Measurements from ENCODE around the gene MT1M. TPM values are rescaled to one million over a fixed set of nuclear protein-coding genes. Genes with fewer than 3 reads are reported as not detected.

The MT1M gene
- total RNA-seq, 1 experiment from 2014 or later, result 0.39 TPM

DNA sequence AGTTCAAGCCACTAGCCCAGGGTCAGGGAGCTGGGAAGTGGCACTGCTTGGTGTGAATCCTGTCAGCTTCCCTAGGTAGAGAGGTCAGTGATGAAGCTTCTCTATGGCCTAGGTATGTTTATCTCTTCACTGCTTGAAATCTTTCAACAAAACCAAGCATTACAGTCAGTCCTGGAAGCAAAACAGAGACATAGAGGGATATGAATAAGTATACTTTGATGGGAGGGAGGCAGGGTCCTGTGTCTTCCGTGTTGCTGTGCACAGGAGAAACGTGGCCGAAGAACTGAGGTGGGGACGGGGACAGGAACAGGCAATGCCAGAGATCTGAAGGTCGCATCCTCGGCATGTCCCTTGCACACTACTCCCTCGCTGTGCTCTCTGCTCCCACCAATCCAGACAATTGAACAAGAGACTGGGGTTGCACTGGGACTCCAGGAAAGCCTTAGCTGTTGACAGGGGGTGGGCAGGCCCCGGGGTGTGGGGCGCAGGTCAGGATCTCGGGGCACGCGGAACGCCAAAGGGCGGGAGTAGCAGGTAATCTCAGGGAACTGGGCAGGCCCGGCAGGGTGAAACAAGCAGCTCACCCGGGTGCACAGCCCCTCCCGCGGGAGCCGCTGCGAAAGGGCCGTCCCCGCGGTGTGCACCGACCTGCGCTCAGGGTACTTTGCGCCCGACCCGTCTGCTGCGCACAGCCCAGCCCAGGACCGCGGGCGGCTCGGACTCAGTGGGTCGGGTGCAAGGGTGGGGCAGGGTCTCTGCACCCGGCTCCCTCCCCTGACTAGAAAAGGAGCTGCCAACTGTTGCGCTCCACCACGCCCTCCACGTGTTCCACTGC, 36.8 kb downstream of the MT1M start, which contains the start of gene MT1H:
Gene MT1H, plus strand, starts transcription at position 810 of the 835 bp plus-strand sequence. CDS start 71 bp downstream, outside the sequence.
- H3K4me2 ChIP-seq (ENCODE audit: low read length), result no peak within 1 kb of the TSS
- H3K79me2 ChIP-seq (ENCODE audit: insufficient read depth, low read length), result no peaks in the 10 kb centered on the region
- no peaks in the 10 kb centered on the region for H3K9me3 ChIP-seq (ENCODE audit: control insufficient read depth in 1 of 2, insufficient read depth in 1 of 2, low read depth in 1 of 2, low read length in 2 of 2)
- ChIA-PET RAD21 (ENCODE audit: low non-redundant PET in 1 of 2, low total read pairs in 2 of 2, uncharacterized antibody in 2 of 2, unreplicated experiment in 2 of 2) (no interaction called here), POLR2A (no interaction called here), CTCF (no interaction called here)
- intact Hi-C loops (cut with micrococcal nuclease), result no loop called here
- DNase-seq (ENCODE audit: low read depth, low spot score) (no peak), ATAC-seq (no peak)
- no peak within 1 kb of the TSS for H3K27ac ChIP-seq (ENCODE audit: low read depth, low read length)
- H3K4me1 ChIP-seq (ENCODE audit: control insufficient read depth in 1 of 2, insufficient read depth in 2 of 2, low read length in 2 of 2), result no peaks in the 10 kb centered on the region
- no peaks in the 10 kb centered on the region for H3K9me2 ChIP-seq (ENCODE audit: insufficient read depth)
- no peak within 1 kb of the TSS for H3K4me3 ChIP-seq (replicated peaks in 1 of 2; ENCODE audit: low read depth in 1 of 2, low read length in 2 of 2)
- no peak within 1 kb of the TSS for H3K9ac ChIP-seq (ENCODE audit: low read length)
- H4K20me1 ChIP-seq (ENCODE audit: insufficient read depth), result no peaks in the 10 kb centered on the region
- BruUV-seq (replicated peaks), result no TSS peak
- TF ChIP-seq RAD21 (IDR thresholded peaks at IDR 0.05; ENCODE audit: low read depth) (no peak), CBX3 (IDR thresholded peaks at IDR 0.05; ENCODE audit: low read depth) (no peak), EZH2phosphoT487 (IDR thresholded peaks at IDR 0.05; ENCODE audit: borderline replicate concordance) (no peak)
- no peaks in the 10 kb centered on the region for H3K27me3 ChIP-seq (ENCODE audit: insufficient read depth, low read length)
- no peak within 1 kb of the TSS for H2AFZ ChIP-seq (ENCODE audit: low read depth, low read length, poor library complexity, severe bottlenecking)
- no peaks in the 10 kb centered on the region for H3K36me3 ChIP-seq (ENCODE audit: control insufficient read depth in 1 of 2, insufficient read depth in 2 of 2, low read length in 2 of 2)

DNA sequence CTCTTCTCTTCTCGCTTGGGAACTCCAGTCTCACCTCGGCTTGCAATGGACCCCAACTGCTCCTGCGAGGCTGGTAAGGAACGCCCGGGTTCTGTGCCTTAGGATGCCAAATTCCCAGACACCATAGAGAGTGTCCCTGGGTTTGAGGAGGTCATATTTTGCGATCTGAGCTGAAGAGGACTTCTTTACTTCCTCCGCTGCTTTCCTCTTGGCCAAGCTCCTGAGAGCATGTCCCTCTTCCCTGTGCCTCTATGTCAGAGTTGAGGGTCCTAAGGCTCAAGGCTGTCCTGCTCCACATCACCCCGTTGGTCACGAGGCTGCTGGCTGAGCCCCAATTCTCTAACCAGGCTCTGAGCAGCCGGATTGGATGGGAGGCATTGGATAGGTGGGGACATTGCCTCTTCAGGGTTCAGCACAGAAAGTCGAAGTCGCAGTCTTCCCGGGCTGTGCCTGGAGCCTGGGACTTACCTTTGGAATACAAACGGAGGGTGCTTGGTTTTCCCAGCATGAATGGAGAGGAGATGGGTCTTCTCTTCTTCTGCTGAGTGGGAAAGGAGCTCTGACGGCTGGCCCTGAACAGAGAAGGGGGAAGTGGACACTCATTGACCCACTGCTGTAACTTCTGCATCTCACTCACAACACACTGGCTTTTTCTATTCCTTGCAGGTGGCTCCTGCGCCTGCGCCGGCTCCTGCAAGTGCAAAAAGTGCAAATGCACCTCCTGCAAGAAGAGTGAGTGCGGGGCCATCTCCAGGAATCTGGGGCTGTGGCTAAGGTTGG, 37.6 kb downstream of the MT1M start:
- ChIA-PET RAD21 (ENCODE audit: low non-redundant PET in 1 of 2, low total read pairs in 2 of 2, uncharacterized antibody in 2 of 2, unreplicated experiment in 2 of 2) (no interaction called here), CTCF (no interaction called here), POLR2A (no interaction called here)
- intact Hi-C loops (cut with micrococcal nuclease), result no loop called here
- no peaks in the 10 kb centered on the region for H3K36me3 ChIP-seq (ENCODE audit: control insufficient read depth in 1 of 2, insufficient read depth in 2 of 2, low read length in 2 of 2)
- H3K9me2 ChIP-seq (ENCODE audit: insufficient read depth), result no peaks in the 10 kb centered on the region
- H3K9ac ChIP-seq (ENCODE audit: low read length), result no peak overlapping the region
- H4K20me1 ChIP-seq (ENCODE audit: insufficient read depth), result no peaks in the 10 kb centered on the region
- H2AFZ ChIP-seq (ENCODE audit: low read depth, low read length, poor library complexity, severe bottlenecking), result no peak overlapping the region
- no peak overlapping the region for H3K4me3 ChIP-seq (replicated peaks in 1 of 2; ENCODE audit: low read depth in 1 of 2, low read length in 2 of 2)
- H3K4me2 ChIP-seq (ENCODE audit: low read length), result no peak overlapping the region
- no peaks in the 10 kb centered on the region for H3K79me2 ChIP-seq (ENCODE audit: insufficient read depth, low read length)
- no peak overlapping the region for H3K27ac ChIP-seq (ENCODE audit: low read depth, low read length)
- H3K27me3 ChIP-seq (ENCODE audit: insufficient read depth, low read length), result no peaks in the 10 kb centered on the region
- DNase-seq (ENCODE audit: low read depth, low spot score) (no peak), ATAC-seq (no peak)
- no TSS peak for BruUV-seq (replicated peaks)
- no peaks in the 10 kb centered on the region for H3K4me1 ChIP-seq (ENCODE audit: control insufficient read depth in 1 of 2, insufficient read depth in 2 of 2, low read length in 2 of 2)
- H3K9me3 ChIP-seq (ENCODE audit: control insufficient read depth in 1 of 2, insufficient read depth in 1 of 2, low read depth in 1 of 2, low read length in 2 of 2), result no peaks in the 10 kb centered on the region
- TF ChIP-seq EGR1 (IDR thresholded peaks at IDR 0.05; ENCODE audit: low read depth) (no peak), SIN3A (IDR thresholded peaks at IDR 0.05; ENCODE audit: low read depth) (no peak), ZFX (IDR thresholded peaks at IDR 0.05) (no peak), JUND (IDR thresholded peaks at IDR 0.05) (no peak)
